Lung (tissue), 13 donors: Measurements from ENCODE around the gene CCNYL1. TPM values are rescaled to one million over a fixed set of nuclear protein-coding genes. Genes with fewer than 3 reads are reported as not detected.

ENCODE experiments used
- ATAC-seq: fragments of 200-7000 bp; cut with Tn5 transposase; one replicate; pipeline ENCODE4 v1.9.1; 2020; ENCODE audit warnings: moderate number of reproducible peaks; ENCODE audit not compliant: insufficient read depth, low FRiP score
- DNase-seq, 3 donors: peaks; one replicate each; pipeline ENCODE4 v3.0.0-alpha.2; 2013 to 2017
- H3K27ac ChIP-seq, 2 donors: one replicate each; pipeline ENCODE4 v1.5.1; 2013; ENCODE audit warnings: mild to moderate bottlenecking in 2 of 2, moderate library complexity in 2 of 2, control low read depth in 1 of 2, inconsistent platforms in 1 of 2, low read depth in 1 of 2, low read length in 1 of 2
- H3K27me3 ChIP-seq, 3 donors: one replicate each; pipeline ENCODE4 v1.5.1; 2013; ENCODE audit warnings: low read length in 2 of 3; ENCODE audit not compliant: control insufficient read depth in 3 of 3, insufficient read depth in 3 of 3
- H3K36me3 ChIP-seq, 4 donors: one replicate each; pipeline ENCODE4 v1.5.1; 2013; ENCODE audit warnings: low read length in 4 of 4, mild to moderate bottlenecking in 1 of 4, moderate library complexity in 1 of 4; ENCODE audit not compliant: control insufficient read depth in 4 of 4, insufficient read depth in 4 of 4
- H3K4me1 ChIP-seq, 5 donors: one replicate each; pipeline ENCODE4 v1.5.1; 2013; ENCODE audit warnings: low read length in 5 of 5, mild to moderate bottlenecking in 2 of 5, moderate library complexity in 1 of 5; ENCODE audit not compliant: control insufficient read depth in 5 of 5, insufficient read depth in 5 of 5
- H3K4me3 ChIP-seq: one replicate; pipeline ENCODE4 v1.5.1; 2013; ENCODE audit warnings: mild to moderate bottlenecking, control low read depth, moderate library complexity
- H3K9ac ChIP-seq, 2 donors: one replicate each; pipeline ENCODE4 v1.5.1; 2013; ENCODE audit warnings: low read length in 2 of 2, control low read depth in 1 of 2; ENCODE audit not compliant: insufficient read depth in 1 of 2
- H3K9me3 ChIP-seq, 4 donors: one replicate each; pipeline ENCODE4 v1.5.1; 2013; ENCODE audit warnings: low read length in 3 of 4, mild to moderate bottlenecking in 1 of 4, moderate library complexity in 1 of 4; ENCODE audit not compliant: control insufficient read depth in 4 of 4, insufficient read depth in 3 of 4
- WGBS, 2 donors: extraction: QIAGEN DNeasy Blood & Tissue Kit; methylation state at CpG; one replicate each; pipeline ENCODE4 v1.1.7; 2013; 5-methylcytosine and 5-hydroxymethylcytosine counted together
- polyA plus RNA-seq, 2 donors: library from polyadenylated mRNA; stranded (reverse); fragments of 200-250 nt; gene quantifications; one replicate each; pipeline ENCODE4 v1.2.1, GENCODE V29; 2013
- small RNA-seq: library from RNA; depleted of rRNA; stranded (forward); fragments of <200 nt; gene quantifications from one replicate; pipeline ENCODE3, GENCODE V24; 2014; ENCODE audit warnings: low replicate concordance
- total RNA-seq, 2 donors: library from RNA; depleted of rRNA in 1 of 2; stranded (reverse); fragments of >200 nt in 1 of 2; gene quantifications; one replicate each; pipeline ENCODE4 v1.2.1, GENCODE V29; 2014 to 2021
- TF ChIP-seq, protein P1 (sequence below): IDR thresholded peaks from 2 replicates; pipeline ENCODE4 v1.5.1; 2012; ENCODE audit warnings: mild to moderate bottlenecking; ENCODE audit errors: control extremely low read depth, extremely low read depth
- donor health status: control.
- donor health status: control.
- donor health status: Bipolar disorder and iron deficiency.
- donor health status: healthy.
- donor health status: DM: yes; HTN: yes; CAD: no.

CCNYL1 gene
- total and polyA plus RNA-seq, 4 donors: 11.1 to 25.1 (median 12.7) TPM

DNA sequence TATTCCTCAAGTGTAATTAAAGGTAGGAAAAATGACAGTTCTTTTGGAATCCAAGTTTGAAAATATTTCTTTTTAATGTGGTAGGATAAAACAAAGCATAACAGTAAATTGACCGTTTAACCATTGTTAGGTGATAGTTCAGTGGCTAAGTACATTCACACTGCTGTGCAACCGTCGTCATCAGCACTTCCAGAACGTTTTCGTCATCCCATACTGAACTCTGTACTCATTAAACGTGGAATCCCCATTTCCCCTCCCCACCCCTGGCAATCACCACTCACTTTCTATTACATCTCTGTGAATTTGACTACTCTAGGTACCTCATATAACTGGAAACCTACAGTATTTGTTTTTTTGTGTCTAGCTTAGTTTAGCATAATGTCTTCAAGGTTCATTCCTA, 91.2 kb downstream of the CCNYL1 start:
- Histone ChIP-seq H3K9me3 (no peaks in the 10 kb centered on the region), H3K9ac (no peak overlapping the region), H3K27me3 (no peaks in the 10 kb centered on the region), H3K36me3 (no peaks in the 10 kb centered on the region), H3K27ac (no peak overlapping the region), H3K4me1 (no peaks in the 10 kb centered on the region), H3K4me3 (no peak overlapping the region)
- ATAC-seq (no peak), DNase-seq (no peak)
- 67 to 73% methylated on average over 6 of the region's 6 CpGs for WGBS, 2 donors
- TF ChIP-seq, protein P1, sequence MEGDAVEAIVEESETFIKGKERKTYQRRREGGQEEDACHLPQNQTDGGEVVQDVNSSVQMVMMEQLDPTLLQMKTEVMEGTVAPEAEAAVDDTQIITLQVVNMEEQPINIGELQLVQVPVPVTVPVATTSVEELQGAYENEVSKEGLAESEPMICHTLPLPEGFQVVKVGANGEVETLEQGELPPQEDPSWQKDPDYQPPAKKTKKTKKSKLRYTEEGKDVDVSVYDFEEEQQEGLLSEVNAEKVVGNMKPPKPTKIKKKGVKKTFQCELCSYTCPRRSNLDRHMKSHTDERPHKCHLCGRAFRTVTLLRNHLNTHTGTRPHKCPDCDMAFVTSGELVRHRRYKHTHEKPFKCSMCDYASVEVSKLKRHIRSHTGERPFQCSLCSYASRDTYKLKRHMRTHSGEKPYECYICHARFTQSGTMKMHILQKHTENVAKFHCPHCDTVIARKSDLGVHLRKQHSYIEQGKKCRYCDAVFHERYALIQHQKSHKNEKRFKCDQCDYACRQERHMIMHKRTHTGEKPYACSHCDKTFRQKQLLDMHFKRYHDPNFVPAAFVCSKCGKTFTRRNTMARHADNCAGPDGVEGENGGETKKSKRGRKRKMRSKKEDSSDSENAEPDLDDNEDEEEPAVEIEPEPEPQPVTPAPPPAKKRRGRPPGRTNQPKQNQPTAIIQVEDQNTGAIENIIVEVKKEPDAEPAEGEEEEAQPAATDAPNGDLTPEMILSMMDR: no peak

Small RNA genes lying within 50 kb of the gene (small RNA-seq; reads per million reads assigned to genes)
- gene RF00019 (not detected), gene RNU6-664P (not detected)

Other genes with a start within 250 kb of the CCNYL1 start
- gene CREB1, start 181.7 kb upstream of the CCNYL1 start, total RNA-seq: 10 to 100 TPM; 54.2 to 79.6 TPM
- 10 to 100 TPM in 1 of 2 donors, 1 to 10 TPM in 1; 5.4 to 16.0 TPM for gene CREB1, start 181.7 kb upstream of the CCNYL1 start, polyA plus RNA-seq
- 10 to 100 TPM; 10.3 to 19.8 TPM for gene METTL21A, start 86.2 kb upstream of the CCNYL1 start, total RNA-seq
- gene METTL21A, start 86.2 kb upstream of the CCNYL1 start, polyA plus RNA-seq: 10 to 100 TPM; 10.7 to 18.2 TPM
- 10 to 100 TPM; 30.5 to 47.8 TPM for gene FZD5, start 58.3 kb downstream of the CCNYL1 start, total RNA-seq
- 10 to 100 TPM in 1 of 2 donors, 1 to 10 TPM in 1; 9.8 to 10.6 TPM for gene FZD5, start 58.3 kb downstream of the CCNYL1 start, polyA plus RNA-seq